Natural killer cell (primary cell): Measurements from ENCODE around the gene HYDIN. TPM values are rescaled to one million over a fixed set of nuclear protein-coding genes. Genes with fewer than 3 reads are reported as not detected.

Experiments
- ATAC-seq, 3 donors: fragments of 150-1000 bp in 2 of 3; fragments of 200-7000 bp in 1 of 3; cut with Tn5 transposase; 1 replicate in 1 of 3; 2 replicates in 2 of 3; pipeline ENCODE4 v1.10.0; 2021; ENCODE audit warnings: mild to moderate bottlenecking in 2 of 3, moderate library complexity in 2 of 3
- DNase-seq, 2 donors: peaks; one replicate each; pipeline versions ENCODE4 v3.0.0 to v3.0.0-alpha.2; 2013 to 2021; ENCODE audit warnings: mixed read lengths in 1 of 2
- H3K27ac ChIP-seq: one replicate; pipeline ENCODE4 v1.5.1; 2013; ENCODE audit warnings: mild to moderate bottlenecking, low read length
- H3K27me3 ChIP-seq: one replicate; pipeline ENCODE4 v1.6.1; 2013; ENCODE audit warnings: low read length; ENCODE audit not compliant: control insufficient read depth, insufficient read depth
- H3K36me3 ChIP-seq: one replicate; pipeline ENCODE4 v1.6.1; 2013; ENCODE audit warnings: low read length; ENCODE audit not compliant: control insufficient read depth, insufficient read depth
- H3K4me1 ChIP-seq: one replicate; pipeline ENCODE4 v1.6.1; 2013; ENCODE audit warnings: low read length; ENCODE audit not compliant: control insufficient read depth, insufficient read depth
- H3K4me3 ChIP-seq: one replicate; pipeline ENCODE4 v1.5.1; 2013; ENCODE audit warnings: low read length
- H3K9me3 ChIP-seq: one replicate; pipeline ENCODE4 v1.6.1; 2013; ENCODE audit warnings: low read length; ENCODE audit not compliant: control insufficient read depth, insufficient read depth
- H3K27ac Mint-ChIP-seq, 2 donors: one replicate each; pipeline ENCODE4 v1.8.0; 2022; ENCODE audit warnings: mild to moderate bottlenecking in 2 of 2, mixed read lengths in 2 of 2, moderate library complexity in 1 of 2
- H3K27me3 Mint-ChIP-seq, 2 donors: one replicate each; pipeline ENCODE4 v1.8.0; 2022; ENCODE audit warnings: low read depth in 2 of 2, mixed read lengths in 2 of 2
- H3K36me3 Mint-ChIP-seq: one replicate; pipeline ENCODE4 v1.8.0; 2022; ENCODE audit warnings: mixed read lengths
- H3K4me1 Mint-ChIP-seq, 2 donors: one replicate each; pipeline ENCODE4 v1.8.0; 2022; ENCODE audit warnings: mixed read lengths in 2 of 2
- H3K4me3 Mint-ChIP-seq: one replicate; pipeline ENCODE4 v1.8.0; 2022; ENCODE audit warnings: mild to moderate bottlenecking, moderate library complexity, mixed read lengths
- H3K9me3 Mint-ChIP-seq, 2 donors: one replicate each; pipeline ENCODE4 v1.8.0; 2022; ENCODE audit warnings: mixed read lengths in 2 of 2
- whole genome bisulfite sequencing: methylation state at CpG from one replicate; pipeline ENCODE4 v1.1.7; 2013; ENCODE audit warnings: missing lambda C conversion rate; ENCODE audit not compliant: insufficient coverage; 5-methylcytosine and 5-hydroxymethylcytosine counted together
- intact Hi-C: fragments of 100-400 bp; cut with micrococcal nuclease; formaldehyde crosslinking; loops from one replicate; pipeline ENCODE4 v1.14.2; 2022
- total RNA-seq, 4 donors: library from RNA; stranded (reverse); fragments of 120-200 nt in 1 of 4; gene quantifications; one replicate each; pipeline versions ENCODE4 v1.2.3 to v1.2.4, GENCODE V29; 2013 to 2022
- TF ChIP-seq, protein P1 (sequence below): fragments of 200-600 bp; IDR thresholded peaks from one replicate; pipeline ENCODE4 v1.8.0; 2022; ENCODE audit warnings: antibody characterized with exemption

Gene HYDIN
- total RNA-seq, 3 donors from 2014 or later (not counting 1 experiment from before 2014, with no cell fraction given) = 0.43 to 1.1 (median 0.82) TPM

DNA sequence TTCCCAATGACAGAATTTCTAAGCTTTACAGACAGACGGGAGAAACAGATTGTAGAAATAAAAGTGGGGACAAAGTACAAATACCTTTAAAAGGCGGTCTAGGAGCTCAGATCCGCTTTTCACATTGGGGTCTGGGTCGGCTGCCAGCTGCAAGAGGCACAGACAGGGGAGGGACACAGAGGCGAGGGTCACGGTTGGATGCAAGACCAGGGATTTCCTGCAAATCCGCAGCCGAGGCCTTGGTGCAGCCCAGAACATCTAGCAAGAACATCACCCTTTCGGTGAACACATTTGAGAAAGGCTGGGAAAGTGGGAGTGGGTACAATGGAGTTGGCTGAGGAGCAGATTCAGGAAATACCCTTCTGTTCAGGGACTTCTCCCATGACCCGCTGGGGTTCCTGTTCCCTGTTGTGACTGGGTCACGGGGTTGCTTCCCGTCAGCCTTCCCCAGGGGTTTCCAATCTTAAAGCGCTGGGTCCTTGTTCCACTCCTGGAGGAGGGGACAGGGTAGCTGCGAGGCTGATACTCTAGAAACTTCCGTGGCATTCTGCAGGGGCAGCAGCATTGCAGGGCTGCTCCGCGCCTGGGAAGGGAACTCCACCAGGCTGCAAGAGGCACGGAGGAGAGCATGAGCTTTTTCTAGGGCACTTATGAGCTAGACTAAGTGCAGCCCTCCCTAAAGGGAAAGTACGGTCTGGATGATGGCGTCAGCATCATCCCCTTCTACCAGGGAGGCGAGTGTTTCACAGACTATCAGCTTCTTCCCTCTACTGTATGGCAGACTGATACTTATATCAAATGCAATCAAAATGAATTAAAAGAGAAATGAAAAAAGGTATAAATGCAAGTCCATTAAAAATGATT is 445.6 kb downstream of the HYDIN start:
- TF ChIP-seq, protein P1, sequence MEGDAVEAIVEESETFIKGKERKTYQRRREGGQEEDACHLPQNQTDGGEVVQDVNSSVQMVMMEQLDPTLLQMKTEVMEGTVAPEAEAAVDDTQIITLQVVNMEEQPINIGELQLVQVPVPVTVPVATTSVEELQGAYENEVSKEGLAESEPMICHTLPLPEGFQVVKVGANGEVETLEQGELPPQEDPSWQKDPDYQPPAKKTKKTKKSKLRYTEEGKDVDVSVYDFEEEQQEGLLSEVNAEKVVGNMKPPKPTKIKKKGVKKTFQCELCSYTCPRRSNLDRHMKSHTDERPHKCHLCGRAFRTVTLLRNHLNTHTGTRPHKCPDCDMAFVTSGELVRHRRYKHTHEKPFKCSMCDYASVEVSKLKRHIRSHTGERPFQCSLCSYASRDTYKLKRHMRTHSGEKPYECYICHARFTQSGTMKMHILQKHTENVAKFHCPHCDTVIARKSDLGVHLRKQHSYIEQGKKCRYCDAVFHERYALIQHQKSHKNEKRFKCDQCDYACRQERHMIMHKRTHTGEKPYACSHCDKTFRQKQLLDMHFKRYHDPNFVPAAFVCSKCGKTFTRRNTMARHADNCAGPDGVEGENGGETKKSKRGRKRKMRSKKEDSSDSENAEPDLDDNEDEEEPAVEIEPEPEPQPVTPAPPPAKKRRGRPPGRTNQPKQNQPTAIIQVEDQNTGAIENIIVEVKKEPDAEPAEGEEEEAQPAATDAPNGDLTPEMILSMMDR = no peak
- H3K27ac Mint-ChIP-seq = no peak overlapping the region
- H3K4me3 Mint-ChIP-seq = no peak overlapping the region

DNA sequence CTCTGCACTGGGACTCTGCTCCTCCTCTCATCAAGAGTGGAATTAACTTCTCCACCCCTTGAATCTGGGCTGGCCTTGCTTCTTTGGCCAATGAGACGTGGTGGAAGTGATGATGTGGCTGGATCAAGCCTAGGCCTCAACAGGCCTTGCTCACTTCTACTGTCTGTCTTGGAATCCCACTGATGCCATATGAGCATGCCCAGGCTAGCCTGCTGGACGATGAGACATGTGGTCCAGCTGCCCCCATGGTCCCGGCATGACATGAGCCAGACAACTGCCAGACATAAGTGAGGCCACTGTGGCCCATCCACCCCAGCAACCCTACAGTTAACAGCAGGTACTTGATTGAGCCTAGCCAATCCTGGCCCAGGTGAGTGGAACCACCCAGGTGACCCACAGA is 448.3 kb downstream of the HYDIN start:
- H3K27ac Mint-ChIP-seq = no peak overlapping the region
- intact Hi-C loops = no loop called here
- no peaks in the 10 kb centered on the region for H3K4me1 ChIP-seq
- DNase-seq = no peak
- no peak overlapping the region for H3K4me3 Mint-ChIP-seq
- H3K36me3 Mint-ChIP-seq = peaks cover 17% of the 10 kb centered on the region
- no peak overlapping the region for H3K27ac ChIP-seq
- TF ChIP-seq, protein P1 = no peak
- ATAC-seq = no peak
- no peaks in the 10 kb centered on the region for H3K27me3 ChIP-seq
- peaks cover 3 to 8% of the 10 kb centered on the region in 2 donors for H3K4me1 Mint-ChIP-seq
- H3K36me3 ChIP-seq = peaks cover 78% of the 10 kb centered on the region
- H3K4me3 ChIP-seq = no peak overlapping the region
- WGBS = 95% methylated on average over 3 of the region's 3 CpGs
- H3K9me3 Mint-ChIP-seq = no peaks in the 10 kb centered on the region
- H3K9me3 ChIP-seq = no peaks in the 10 kb centered on the region
- no peaks in the 10 kb centered on the region for H3K27me3 Mint-ChIP-seq

More for the DNA sequence above, 445.6 kb downstream of the HYDIN start:
- Histone ChIP-seq H3K36me3 (peaks cover 67% of the 10 kb centered on the region), H3K9me3 (no peaks in the 10 kb centered on the region), H3K4me3 (no peak overlapping the region), H3K4me1 (no peaks in the 10 kb centered on the region), H3K27ac (no peak overlapping the region), H3K27me3 (no peaks in the 10 kb centered on the region)
- Mint-ChIP-seq H3K9me3 (no peaks in the 10 kb centered on the region), H3K27me3 (no peaks in the 10 kb centered on the region), H3K36me3 (peaks cover 13% of the 10 kb centered on the region), H3K4me1 (peaks cover 12 to 15% of the 10 kb centered on the region in 2 donors)
- no peak for ATAC-seq
- intact Hi-C loops = no loop called here
- no peak for DNase-seq
- 97% methylated on average over 21 of the region's 21 CpGs for WGBS

DNA sequence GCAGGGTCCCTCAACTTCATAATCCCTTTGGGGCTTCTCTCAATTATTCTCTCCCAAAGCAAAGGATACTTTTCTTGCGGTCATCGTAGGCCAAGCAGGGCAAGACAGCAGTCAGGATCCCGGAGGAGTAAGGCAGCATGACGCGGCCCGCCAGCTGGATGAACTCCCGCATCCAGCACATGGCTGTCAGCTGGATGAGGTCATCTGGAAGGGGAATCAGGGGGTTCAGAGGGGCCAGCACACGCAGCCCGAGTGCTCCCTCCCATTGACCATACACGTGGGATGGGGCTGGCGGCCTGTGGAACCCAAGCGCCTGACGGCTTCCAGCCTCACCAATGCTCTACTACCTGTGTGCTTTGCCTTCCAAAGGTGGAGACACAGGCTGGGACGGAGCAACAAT is 448.7 kb downstream of the HYDIN start:
- Mint-ChIP-seq H3K27ac (no peak overlapping the region), H3K27me3 (no peaks in the 10 kb centered on the region), H3K36me3 (peaks cover 19% of the 10 kb centered on the region), H3K9me3 (no peaks in the 10 kb centered on the region), H3K4me1 (peaks cover 0 to 3% of the 10 kb centered on the region in 2 donors), H3K4me3 (no peak overlapping the region)
- WGBS = 97% methylated on average over 14 of the region's 14 CpGs
- Histone ChIP-seq H3K27me3 (no peaks in the 10 kb centered on the region), H3K4me3 (no peak overlapping the region), H3K4me1 (no peaks in the 10 kb centered on the region), H3K9me3 (no peaks in the 10 kb centered on the region), H3K36me3 (peaks cover 80% of the 10 kb centered on the region), H3K27ac (no peak overlapping the region)
- DNase-seq (no peak), ATAC-seq (no peak)
- TF ChIP-seq, protein P1 = no peak
- intact Hi-C loops = no loop called here
